Endothelial cell of umbilical vein (primary cell): Measurements from ENCODE around the gene D2HGDH. TPM values are rescaled to one million over a fixed set of nuclear protein-coding genes. Genes with fewer than 3 reads are reported as not detected.

Experiments used
- BruUV-seq: library from RNA; stranded (reverse); fragments of 400-500 nt; replicated peaks from 2 replicates; lab custom pipeline; 2021; lab: Mats Ljungman, UMichigan
- CTCF ChIA-PET: fragments of 300-600, 350-600 bp; sonication (Branson Sonifier 250); formaldehyde crosslinking; loops from one replicate; lab custom pipeline; 2021; ENCODE audit warnings: antibody characterized with exemption, inconsistent platforms; lab: Charles Lee
- POLR2A ChIA-PET: fragments of 300-600, 350-600 bp; sonication (Branson Sonifier 250); formaldehyde crosslinking; loops from one replicate; lab custom pipeline; 2021; ENCODE audit warnings: antibody characterized with exemption, inconsistent platforms; lab: Charles Lee
- DNase-seq: peaks from one replicate; pipeline ENCODE4 v3.0.0-alpha.2; 2011; ENCODE audit warnings: low read depth, low spot score
- FAIRE-seq: peaks from 2 replicates; lab custom pipeline; 2011; peaks lifted over from hg19 to GRCh38; lab: Jason Lieb, UNC
- H2AFZ ChIP-seq: 2 replicates; pipeline ENCODE4 v1.6.0; 2012; ENCODE audit warnings: low read depth, low read length, control low read depth, inconsistent platforms
- H3K27ac ChIP-seq: 2 replicates; pipeline ENCODE4 v1.5.1; 2011; ENCODE audit warnings: low read depth, mild to moderate bottlenecking, control low read depth, low read length, moderate library complexity; ENCODE audit not compliant: insufficient read depth
- H3K27me3 ChIP-seq, 2 experiments: 2 replicates each; pipeline versions ENCODE4 v1.6.0 to v1.6.1; 2011; ENCODE audit warnings: low read length in 2 of 2, mixed read lengths in 1 of 2; ENCODE audit not compliant: control insufficient read depth in 2 of 2, insufficient read depth in 2 of 2
- H3K36me3 ChIP-seq, 2 experiments: 2 replicates in 1 of 2; 3 replicates in 1 of 2; pipeline ENCODE4 v1.5.1; 2011; ENCODE audit warnings: low read length in 2 of 2, mild to moderate bottlenecking in 1 of 2, moderate library complexity in 1 of 2; ENCODE audit not compliant: control insufficient read depth in 2 of 2, insufficient read depth in 2 of 2; ENCODE audit errors: extremely low read depth in 1 of 2
- H3K4me1 ChIP-seq: 3 replicates; pipeline ENCODE4 v1.5.1; 2011; ENCODE audit warnings: mild to moderate bottlenecking, low read length; ENCODE audit not compliant: control insufficient read depth, insufficient read depth; ENCODE audit errors: extremely low read depth
- H3K4me2 ChIP-seq: 2 replicates; pipeline ENCODE4 v1.6.1; 2011; ENCODE audit warnings: low read length, control low read depth, mixed read lengths; ENCODE audit not compliant: insufficient read depth
- H3K4me3 ChIP-seq, 3 experiments: fragments of 200-600 bp in 1 of 3; sonication (generic), shearing (Covaris generic) in 1 of 3; replicated peaks in 1 of 3; 2 replicates each; pipeline ENCODE4 v1.5.1; 2011 to 2016; ENCODE audit warnings: control low read depth in 3 of 3, low read length in 3 of 3, mild to moderate bottlenecking in 2 of 3, inconsistent platforms in 1 of 3, low read depth in 1 of 3, moderate library complexity in 1 of 3; ENCODE audit not compliant: insufficient read depth in 1 of 3
- H3K79me2 ChIP-seq: 2 replicates; pipeline ENCODE4 v1.6.0; 2012; ENCODE audit warnings: low read length, inconsistent platforms; ENCODE audit not compliant: control insufficient read depth, insufficient read depth
- H3K9ac ChIP-seq: replicated peaks from 2 replicates; pipeline ENCODE3; 2011; ENCODE audit warnings: low read length, control low read depth; ENCODE audit not compliant: insufficient read depth; ENCODE audit errors: extremely low read depth
- H3K9me1 ChIP-seq: replicated peaks from 3 replicates; pipeline ENCODE4 v1.6.0; 2011; ENCODE audit warnings: mild to moderate bottlenecking, low read length; ENCODE audit not compliant: control insufficient read depth, insufficient read depth; ENCODE audit errors: extremely low read depth
- H3K9me3 ChIP-seq: replicated peaks from 2 replicates; pipeline ENCODE4 v1.5.1; 2012; ENCODE audit warnings: low read length, inconsistent platforms; ENCODE audit not compliant: control insufficient read depth, insufficient read depth
- H4K20me1 ChIP-seq: replicated peaks from 2 replicates; pipeline ENCODE3; 2011; ENCODE audit warnings: mild to moderate bottlenecking, low read length; ENCODE audit not compliant: control insufficient read depth, insufficient read depth; ENCODE audit errors: extremely low read depth
- EZH2 ChIP-seq: IDR thresholded peaks from 2 replicates; pipeline ENCODE4 v1.6.1; 2012; ENCODE audit warnings: borderline replicate concordance, low read depth, mild to moderate bottlenecking, moderate library complexity, low read length, inconsistent platforms; ENCODE audit not compliant: severe bottlenecking
- FOS ChIP-seq: IDR thresholded peaks from 2 replicates; pipeline ENCODE4 v1.6.1; 2011; ENCODE audit warnings: mild to moderate bottlenecking, low read length, moderate library complexity, borderline replicate concordance; ENCODE audit not compliant: insufficient read depth
- GATA2 ChIP-seq: IDR thresholded peaks from 2 replicates; pipeline ENCODE4 v1.7.0; 2011; ENCODE audit warnings: low read depth, mild to moderate bottlenecking, moderate library complexity, mixed read lengths, low read length; ENCODE audit not compliant: insufficient read length, insufficient read depth
- JUN ChIP-seq: IDR thresholded peaks from 2 replicates; pipeline ENCODE4 v1.6.1; 2011; ENCODE audit warnings: borderline replicate concordance, low read depth; ENCODE audit not compliant: insufficient read length, insufficient read depth
- MYC ChIP-seq: IDR thresholded peaks from one replicate; pipeline ENCODE4 v1.6.1; 2011; ENCODE audit warnings: mild to moderate bottlenecking, low read depth, low read length
- POLR2A ChIP-seq: IDR thresholded peaks from 2 replicates; pipeline ENCODE4 v1.6.1; 2012; ENCODE audit warnings: low read depth, mild to moderate bottlenecking, control low read depth, low read length
- POLR2AphosphoS5 ChIP-seq: IDR thresholded peaks from 2 replicates; pipeline ENCODE4 v1.6.1; 2012; ENCODE audit warnings: low read depth, mild to moderate bottlenecking, control low read depth, low read length, moderate library complexity; ENCODE audit not compliant: insufficient read depth
- dilution Hi-C: fragments of 300-500 bp; cut with MboI; formaldehyde crosslinking; loops from one replicate; pipeline ENCODE4 v1.15.0; 2019; ENCODE audit warnings: low sequenced_read_pairs; ENCODE audit not compliant: extremely low pct_ligation_motif_present
- intact Hi-C: fragments of 100-400 bp; cut with micrococcal nuclease; formaldehyde crosslinking; loops from one replicate; pipeline ENCODE4 v1.10.0; 2022
- polyA plus RNA-seq, 4 experiments: library from polyadenylated mRNA; depleted of rRNA in 3 of 4; stranded (reverse) in 3 of 4; unstranded in 1 of 4; fragments of >200 nt; gene quantifications; 2 replicates each; pipeline versions ENCODE4 v1.2.1 to v1.2.3, GENCODE V29; 2011 to 2012; ENCODE audit warnings: missing spikeins in 1 of 4
- total RNA-seq: library from RNA; stranded (reverse); gene quantifications from 2 replicates; pipeline ENCODE4 v1.2.3, GENCODE V29; 2021
- TF ChIP-seq, protein P1 (sequence below): IDR thresholded peaks from 2 replicates; pipeline ENCODE4 v1.6.1; 2011; ENCODE audit not compliant: insufficient read depth, insufficient read length
- TF ChIP-seq, protein P2 (sequence below), 2 donors: IDR thresholded peaks; 1 replicate in 1 of 2; 2 replicates in 1 of 2; pipeline ENCODE4 v1.5.1; 2011; ENCODE audit warnings: low read length in 2 of 2, mild to moderate bottlenecking in 2 of 2, moderate library complexity in 2 of 2, control low read depth in 1 of 2, inconsistent platforms in 1 of 2, low read depth in 1 of 2; ENCODE audit not compliant: insufficient read depth in 1 of 2; ENCODE audit errors: extremely low read depth in 1 of 2

The D2HGDH gene
- total and polyA plus RNA-seq, 2 donors (not counting 3 experiments of a cell fraction or from before 2014, with no cell fraction given), result 22.3 TPM

DNA sequence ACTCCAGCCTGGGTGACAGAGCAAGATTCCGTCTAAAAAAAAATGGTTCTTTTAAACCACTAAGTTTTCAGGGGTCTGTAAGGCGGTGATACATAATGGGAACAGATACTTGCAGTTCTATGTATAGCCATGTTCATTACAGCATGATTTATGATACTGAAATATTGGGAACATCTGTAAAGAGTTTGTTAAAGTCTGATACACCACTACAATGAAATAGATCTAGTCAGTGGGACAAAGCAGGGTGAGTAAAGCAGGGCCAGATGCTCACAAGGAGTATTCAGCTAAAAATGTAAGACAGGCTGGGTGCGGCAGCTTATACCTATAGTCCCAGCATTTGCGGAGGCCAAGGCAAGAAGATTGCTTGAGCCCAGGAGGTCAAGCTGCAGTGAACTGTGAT is 38.8 kb upstream of the D2HGDH start:
- no peak overlapping the region for H3K9ac ChIP-seq
- no peak overlapping the region for H2AFZ ChIP-seq
- TF ChIP-seq, protein P1, sequence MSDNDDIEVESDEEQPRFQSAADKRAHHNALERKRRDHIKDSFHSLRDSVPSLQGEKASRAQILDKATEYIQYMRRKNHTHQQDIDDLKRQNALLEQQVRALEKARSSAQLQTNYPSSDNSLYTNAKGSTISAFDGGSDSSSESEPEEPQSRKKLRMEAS, result no peak
- TF ChIP-seq, protein P2, sequence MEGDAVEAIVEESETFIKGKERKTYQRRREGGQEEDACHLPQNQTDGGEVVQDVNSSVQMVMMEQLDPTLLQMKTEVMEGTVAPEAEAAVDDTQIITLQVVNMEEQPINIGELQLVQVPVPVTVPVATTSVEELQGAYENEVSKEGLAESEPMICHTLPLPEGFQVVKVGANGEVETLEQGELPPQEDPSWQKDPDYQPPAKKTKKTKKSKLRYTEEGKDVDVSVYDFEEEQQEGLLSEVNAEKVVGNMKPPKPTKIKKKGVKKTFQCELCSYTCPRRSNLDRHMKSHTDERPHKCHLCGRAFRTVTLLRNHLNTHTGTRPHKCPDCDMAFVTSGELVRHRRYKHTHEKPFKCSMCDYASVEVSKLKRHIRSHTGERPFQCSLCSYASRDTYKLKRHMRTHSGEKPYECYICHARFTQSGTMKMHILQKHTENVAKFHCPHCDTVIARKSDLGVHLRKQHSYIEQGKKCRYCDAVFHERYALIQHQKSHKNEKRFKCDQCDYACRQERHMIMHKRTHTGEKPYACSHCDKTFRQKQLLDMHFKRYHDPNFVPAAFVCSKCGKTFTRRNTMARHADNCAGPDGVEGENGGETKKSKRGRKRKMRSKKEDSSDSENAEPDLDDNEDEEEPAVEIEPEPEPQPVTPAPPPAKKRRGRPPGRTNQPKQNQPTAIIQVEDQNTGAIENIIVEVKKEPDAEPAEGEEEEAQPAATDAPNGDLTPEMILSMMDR (IDR thresholded peaks at IDR 0.05; ENCODE audit: extremely low read depth in 1 of 2, insufficient read depth in 1 of 2, low read depth in 1 of 2, low read length in 2 of 2), result no peak
- TF ChIP-seq JUN (no peak), MYC (no peak), POLR2A (no peak), FOS (no peak), GATA2 (no peak), EZH2 (no peak), POLR2AphosphoS5 (no peak)
- H3K4me3 ChIP-seq, result no peak overlapping the region
- no peak overlapping the region for H3K4me2 ChIP-seq
- dilution Hi-C loops (no loop called here), intact Hi-C loops (no loop called here)
- FAIRE-seq (no peak), DNase-seq (no peak)
- H3K9me1 ChIP-seq, result no peaks in the 10 kb centered on the region
- CTCF ChIA-PET, result no interaction called here
- no TSS peak for BruUV-seq
- H3K9me3 ChIP-seq, result no peaks in the 10 kb centered on the region
- no peaks in the 10 kb centered on the region for H3K4me1 ChIP-seq
- H3K79me2 ChIP-seq, result peaks cover 3% of the 10 kb centered on the region
- no peaks in the 10 kb centered on the region for H4K20me1 ChIP-seq
- no peaks in the 10 kb centered on the region for H3K27me3 ChIP-seq
- H3K27ac ChIP-seq, result no peak overlapping the region
- peaks cover 3 to 8% of the 10 kb centered on the region in 2 experiments for H3K36me3 ChIP-seq
- POLR2A ChIA-PET, result no interaction called here
